Panc1 (cell line): Measurements from ENCODE around the gene ARHGEF37. TPM values are rescaled to one million over a fixed set of nuclear protein-coding genes. Genes with fewer than 3 reads are reported as not detected.

ENCODE experiments used
- ATAC-seq: fragments of 200-7000 bp; cut with Tn5 transposase; 2 replicates; pipeline ENCODE4 v1.9.1; 2020; ENCODE audit warnings: mild to moderate bottlenecking, moderate library complexity
- BruUV-seq: library from RNA; stranded (reverse); fragments of 400-500 nt; replicated peaks from 2 replicates; lab custom pipeline; 2021; lab: Mats Ljungman, UMichigan
- CTCF ChIA-PET: fragments of 300-600 bp; sonication (Branson Sonifier 250); formaldehyde crosslinking; loops from one replicate; lab custom pipeline; 2022; ENCODE audit warnings: antibody characterized with exemption; lab: Charles Lee
- POLR2A ChIA-PET: fragments of 300-600 bp; sonication (Branson Sonifier 250); formaldehyde crosslinking; loops from one replicate; lab custom pipeline; 2022; ENCODE audit warnings: antibody characterized with exemption; lab: Charles Lee
- DNase-seq: peaks from one replicate; pipeline ENCODE4 v3.0.0-alpha.2; 2010; ENCODE audit warnings: low read depth, low spot score
- H3K27ac ChIP-seq: 2 replicates; pipeline ENCODE4 v1.5.1; 2011; ENCODE audit warnings: mild to moderate bottlenecking, low read length, inconsistent platforms
- H3K27me3 ChIP-seq: fragments of 200-500 bp; sonication (Bioruptor generic); 2 replicates; pipeline ENCODE4 v1.6.0; 2014; ENCODE audit warnings: low read length, inconsistent platforms; ENCODE audit not compliant: control insufficient read depth, insufficient read depth
- H3K36me3 ChIP-seq: fragments of 200-500 bp; sonication (Bioruptor generic); 2 replicates; pipeline ENCODE4 v1.5.1; 2014; ENCODE audit warnings: inconsistent platforms, mild to moderate bottlenecking, low read length, moderate library complexity; ENCODE audit not compliant: control insufficient read depth, insufficient read depth
- H3K4me1 ChIP-seq: 2 replicates; pipeline ENCODE4 v1.5.1; 2011; ENCODE audit warnings: inconsistent platforms, mild to moderate bottlenecking, low read length, moderate library complexity; ENCODE audit not compliant: control insufficient read depth, insufficient read depth
- H3K4me3 ChIP-seq, 2 experiments: 2 replicates each; pipeline ENCODE4 v1.5.1; 2011 to 2012; ENCODE audit warnings: low read depth in 2 of 2, low read length in 2 of 2, mild to moderate bottlenecking in 2 of 2, inconsistent platforms in 1 of 2, moderate library complexity in 1 of 2
- H3K9me3 ChIP-seq: fragments of 200-500 bp; sonication (Bioruptor generic); 2 replicates; pipeline ENCODE4 v1.5.1; 2014; ENCODE audit warnings: low read depth, mild to moderate bottlenecking, inconsistent platforms, low read length, moderate library complexity; ENCODE audit not compliant: control insufficient read depth, insufficient read depth
- CTCF ChIP-seq: fragments of 450-650 bp; IDR thresholded peaks from 2 replicates; pipeline ENCODE4 v1.5.1; 2017; ENCODE audit warnings: mild to moderate bottlenecking
- POLR2AphosphoS5 ChIP-seq: IDR thresholded peaks from 2 replicates; pipeline ENCODE4 v1.6.1; 2012; ENCODE audit warnings: mild to moderate bottlenecking, low read depth, low read length, moderate library complexity
- REST ChIP-seq, 2 experiments: IDR thresholded peaks; 2 replicates each; pipeline ENCODE4 v1.6.1; 2011 to 2012; ENCODE audit warnings: low read depth in 2 of 2, control low read depth in 1 of 2, low read length in 1 of 2, mild to moderate bottlenecking in 1 of 2, moderate library complexity in 1 of 2; ENCODE audit not compliant: insufficient read depth in 1 of 2
- SIN3A ChIP-seq: IDR thresholded peaks from 2 replicates; pipeline ENCODE4 v1.6.1; 2012; ENCODE audit warnings: low read depth, mild to moderate bottlenecking, low read length, moderate library complexity, borderline replicate concordance; ENCODE audit not compliant: insufficient read depth
- TCF7L2 ChIP-seq: IDR thresholded peaks from 2 replicates; pipeline ENCODE4 v1.6.1; 2011; ENCODE audit warnings: mild to moderate bottlenecking, low read depth, low read length, inconsistent platforms
- in situ Hi-C: cut with HindIII; loops from 2 replicates; pipeline ENCODE4 v1.10.0; 2016; ENCODE audit warnings: low sequenced_read_pairs, low pct_unique_long_range_greater_than_20kb
- intact Hi-C: fragments of 100-400 bp; cut with micrococcal nuclease; formaldehyde crosslinking; loops from one replicate; pipeline ENCODE4 v1.10.0; 2022; ENCODE audit not compliant: unreplicated experiment
- total RNA-seq: library from RNA; stranded (reverse); gene quantifications from one replicate; pipeline ENCODE4 v1.2.1, GENCODE V29; 2021; ENCODE audit not compliant: unreplicated experiment

The ARHGEF37 gene
- total RNA-seq, 1 experiment from 2014 or later = 3.2 TPM

- DNase-seq = peak; percentile 52
- Histone ChIP-seq H3K9me3 (no peaks in the 10 kb centered on the region), H3K27me3 (no peaks in the 10 kb centered on the region), H3K4me3 (no peak overlapping the region), H3K27ac (no peak overlapping the region), H3K36me3 (no peaks in the 10 kb centered on the region), H3K4me1 (peaks cover 5% of the 10 kb centered on the region)
- intact Hi-C loops = loop anchor here (1.0 to 5.0 kb wide), 2 partner anchors 191 to 355 kb away; no protein-coding TSS in a partner anchor
- TF ChIP-seq CTCF (peak; percentile 91), SIN3A (no peak), REST (IDR thresholded peaks at IDR 0.05; ENCODE audit: insufficient read depth in 1 of 2, low read depth in 2 of 2, low read length in 1 of 2) (no peak), TCF7L2 (no peak), POLR2AphosphoS5 (no peak)
- ATAC-seq = peak; percentile 90
- in situ Hi-C loops = no loop called here
- ChIA-PET CTCF (interaction anchor here (0.6 to 1.4 kb wide), 6 partner anchors 20 to 484 kb away, joined by 3 to 19 read pairs (median 4); no protein-coding TSS in a partner anchor), POLR2A (no interaction called here)
- BruUV-seq = no TSS peak
Observed at GRCh38 chr5:149636861-149637246, 55.6 kb downstream of the ARHGEF37 start.

DNA sequence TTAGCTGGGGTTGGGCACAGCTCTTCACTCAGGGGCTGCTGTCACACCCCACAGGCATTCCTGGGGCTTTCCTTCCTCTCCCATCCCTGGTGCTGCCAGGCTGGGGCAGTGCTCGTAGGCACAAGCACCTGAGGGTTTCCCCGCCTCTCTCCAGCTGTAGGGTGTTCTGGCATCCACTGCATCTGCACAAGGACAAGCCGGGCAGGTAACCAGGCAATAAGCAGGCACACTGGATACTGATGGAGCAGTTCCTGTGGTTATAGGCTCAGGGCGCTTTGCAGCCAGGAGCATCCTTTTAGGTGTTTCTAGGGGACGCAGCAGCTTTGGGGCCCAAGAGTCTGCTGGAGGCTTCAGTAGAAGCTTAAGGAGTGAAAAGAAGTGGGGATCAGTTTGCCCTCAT is 56.8 kb downstream of the ARHGEF37 start:
- in situ Hi-C loops (no loop called here), intact Hi-C loops (loop anchor here (5.0 kb wide), 1 partner anchor 354 kb away; no protein-coding TSS in a partner anchor)
- Histone ChIP-seq H3K9me3 (no peaks in the 10 kb centered on the region), H3K36me3 (no peaks in the 10 kb centered on the region), H3K4me3 (no peak overlapping the region), H3K4me1 (peaks cover 5% of the 10 kb centered on the region), H3K27me3 (no peaks in the 10 kb centered on the region), H3K27ac (no peak overlapping the region)
- CTCF ChIA-PET = interaction anchor here (0.9 to 1.0 kb wide), 2 partner anchors 73 to 161 kb away, joined by 3 read pairs; no protein-coding TSS in a partner anchor
- ATAC-seq = no peak
- no peak for TF ChIP-seq POLR2AphosphoS5
- TF ChIP-seq SIN3A = no peak
- TF ChIP-seq REST (IDR thresholded peaks at IDR 0.05; ENCODE audit: insufficient read depth in 1 of 2, low read depth in 2 of 2, low read length in 1 of 2) = no peak
- no TSS peak for BruUV-seq
- POLR2A ChIA-PET = no interaction called here
- DNase-seq = no peak
